ENCODE data around the gene NLK. TPM values are rescaled to one million over a fixed set of nuclear protein-coding genes. Genes with fewer than 3 reads are reported as not detected.

Gene NLK
- total and polyA plus RNA-seq, 8 donors, result 18.8 to 21.3 (median 20.1) TPM

GRCh38 chr17:28110184-28110583, 67.7 kb downstream of the NLK start:
- intact Hi-C loops (cut with DNase I), result no loop called here
- H3K27ac ChIP-seq, result no peak overlapping the region
- no peaks in the 10 kb centered on the region for H3K9me3 ChIP-seq
- no peak for ATAC-seq
- no peak for DNase-seq
- H3K4me1 ChIP-seq, result peaks cover 14 to 17% of the 10 kb centered on the region in 2 donors
- no peaks in the 10 kb centered on the region for H3K36me3 ChIP-seq
- H3K4me3 ChIP-seq, result no peak overlapping the region
- no peak for TF ChIP-seq CTCF (IDR thresholded peaks at IDR 0.05)
- H3K27me3 ChIP-seq, result no peaks in the 10 kb centered on the region

GRCh38 chr17:28112181-28112580, 69.7 kb downstream of the NLK start:
- H3K4me3 ChIP-seq, result no peak overlapping the region
- intact Hi-C loops (cut with DNase I), result no loop called here
- H3K36me3 ChIP-seq, result no peaks in the 10 kb centered on the region
- no peaks in the 10 kb centered on the region for H3K27me3 ChIP-seq
- ATAC-seq, result peak; percentile 41
- peak overlapping the region; percentile 24 to 57 for H3K27ac ChIP-seq
- no peaks in the 10 kb centered on the region for H3K9me3 ChIP-seq
- no peak for DNase-seq
- no peak for TF ChIP-seq CTCF (IDR thresholded peaks at IDR 0.05)
- H3K4me1 ChIP-seq, result peaks cover 14 to 17% of the 10 kb centered on the region in 2 donors

- no peak for TF ChIP-seq CTCF (IDR thresholded peaks at IDR 0.05)
- peak; percentile 65 for ATAC-seq
- H3K4me1 ChIP-seq, result peaks cover 14 to 17% of the 10 kb centered on the region in 2 donors
- H3K27ac ChIP-seq, result peak overlapping the region; percentile 24 to 57
- no peaks in the 10 kb centered on the region for H3K9me3 ChIP-seq
- peak in 2 of 4 donors; percentile 36 to 65 for DNase-seq
- H3K36me3 ChIP-seq, result no peaks in the 10 kb centered on the region
- intact Hi-C loops (cut with DNase I), result no loop called here
- H3K4me3 ChIP-seq, result no peak overlapping the region
- H3K27me3 ChIP-seq, result no peaks in the 10 kb centered on the region
Observed at GRCh38 chr17:28112606-28113005, 70.1 kb downstream of the NLK start.

- peak overlapping the region in 1 of 2 donors; percentile 57 for H3K27ac ChIP-seq
- H3K36me3 ChIP-seq, result no peaks in the 10 kb centered on the region
- H3K9me3 ChIP-seq, result no peaks in the 10 kb centered on the region
- no peak for TF ChIP-seq CTCF (IDR thresholded peaks at IDR 0.05)
- H3K27me3 ChIP-seq, result no peaks in the 10 kb centered on the region
- intact Hi-C loops (cut with DNase I), result no loop called here
- H3K4me1 ChIP-seq, result peaks cover 14 to 23% of the 10 kb centered on the region in 2 donors
- DNase-seq (no peak), ATAC-seq (no peak)
- H3K4me3 ChIP-seq, result no peak overlapping the region
Observed at GRCh38 chr17:28113269-28113668, 70.8 kb downstream of the NLK start.

GRCh38 chr17:28115046-28115445, 72.6 kb downstream of the NLK start:
- Histone ChIP-seq H3K27me3 (no peaks in the 10 kb centered on the region), H3K4me1 (peaks cover 14 to 32% of the 10 kb centered on the region in 2 donors), H3K27ac (no peak overlapping the region), H3K36me3 (no peaks in the 10 kb centered on the region), H3K4me3 (no peak overlapping the region), H3K9me3 (no peaks in the 10 kb centered on the region)
- no peak for TF ChIP-seq CTCF (IDR thresholded peaks at IDR 0.05)
- intact Hi-C loops (cut with DNase I), result no loop called here
- no peak for ATAC-seq
- no peak for DNase-seq

Data from left lung (tissue), 10 donors.